Natural killer cell (primary cell): ENCODE results near the gene KCTD20. TPM values are rescaled to one million over a fixed set of nuclear protein-coding genes. Genes with fewer than 3 reads are reported as not detected.

ENCODE experiments used
- ATAC-seq, 3 donors: fragments of 150-1000 bp in 2 of 3; fragments of 200-7000 bp in 1 of 3; cut with Tn5 transposase; 1 replicate in 1 of 3; 2 replicates in 2 of 3; pipeline ENCODE4 v1.10.0; 2021; ENCODE audit warnings: mild to moderate bottlenecking in 2 of 3, moderate library complexity in 2 of 3
- DNase-seq, 2 donors: peaks; one replicate each; pipeline versions ENCODE4 v3.0.0 to v3.0.0-alpha.2; 2013 to 2021; ENCODE audit warnings: mixed read lengths in 1 of 2
- H3K27ac ChIP-seq: one replicate; pipeline ENCODE4 v1.5.1; 2013; ENCODE audit warnings: mild to moderate bottlenecking, low read length
- H3K27me3 ChIP-seq: one replicate; pipeline ENCODE4 v1.6.1; 2013; ENCODE audit warnings: low read length; ENCODE audit not compliant: control insufficient read depth, insufficient read depth
- H3K36me3 ChIP-seq: one replicate; pipeline ENCODE4 v1.6.1; 2013; ENCODE audit warnings: low read length; ENCODE audit not compliant: control insufficient read depth, insufficient read depth
- H3K4me1 ChIP-seq: one replicate; pipeline ENCODE4 v1.6.1; 2013; ENCODE audit warnings: low read length; ENCODE audit not compliant: control insufficient read depth, insufficient read depth
- H3K4me3 ChIP-seq: one replicate; pipeline ENCODE4 v1.5.1; 2013; ENCODE audit warnings: low read length
- H3K9me3 ChIP-seq: one replicate; pipeline ENCODE4 v1.6.1; 2013; ENCODE audit warnings: low read length; ENCODE audit not compliant: control insufficient read depth, insufficient read depth
- H3K27ac Mint-ChIP-seq, 2 donors: one replicate each; pipeline ENCODE4 v1.8.0; 2022; ENCODE audit warnings: mild to moderate bottlenecking in 2 of 2, mixed read lengths in 2 of 2, moderate library complexity in 1 of 2
- H3K27me3 Mint-ChIP-seq, 2 donors: one replicate each; pipeline ENCODE4 v1.8.0; 2022; ENCODE audit warnings: low read depth in 2 of 2, mixed read lengths in 2 of 2
- H3K36me3 Mint-ChIP-seq: one replicate; pipeline ENCODE4 v1.8.0; 2022; ENCODE audit warnings: mixed read lengths
- H3K4me1 Mint-ChIP-seq, 2 donors: one replicate each; pipeline ENCODE4 v1.8.0; 2022; ENCODE audit warnings: mixed read lengths in 2 of 2
- H3K4me3 Mint-ChIP-seq: one replicate; pipeline ENCODE4 v1.8.0; 2022; ENCODE audit warnings: mild to moderate bottlenecking, moderate library complexity, mixed read lengths
- H3K9me3 Mint-ChIP-seq, 2 donors: one replicate each; pipeline ENCODE4 v1.8.0; 2022; ENCODE audit warnings: mixed read lengths in 2 of 2
- WGBS: methylation state at CpG from one replicate; pipeline ENCODE4 v1.1.7; 2013; ENCODE audit warnings: missing lambda C conversion rate; ENCODE audit not compliant: insufficient coverage; 5-methylcytosine and 5-hydroxymethylcytosine counted together
- intact Hi-C: fragments of 100-400 bp; cut with micrococcal nuclease; formaldehyde crosslinking; loops from one replicate; pipeline ENCODE4 v1.14.2; 2022
- total RNA-seq, 4 donors: library from RNA; stranded (reverse); fragments of 120-200 nt in 1 of 4; gene quantifications; one replicate each; pipeline versions ENCODE4 v1.2.3 to v1.2.4, GENCODE V29; 2013 to 2022
- TF ChIP-seq, protein P1 (sequence below): fragments of 200-600 bp; IDR thresholded peaks from one replicate; pipeline ENCODE4 v1.8.0; 2022; ENCODE audit warnings: antibody characterized with exemption

The KCTD20 gene
- total RNA-seq, 3 donors from 2014 or later (not counting 1 experiment from before 2014, with no cell fraction given) = 37.7 to 43.5 (median 43.2) TPM

DNA sequence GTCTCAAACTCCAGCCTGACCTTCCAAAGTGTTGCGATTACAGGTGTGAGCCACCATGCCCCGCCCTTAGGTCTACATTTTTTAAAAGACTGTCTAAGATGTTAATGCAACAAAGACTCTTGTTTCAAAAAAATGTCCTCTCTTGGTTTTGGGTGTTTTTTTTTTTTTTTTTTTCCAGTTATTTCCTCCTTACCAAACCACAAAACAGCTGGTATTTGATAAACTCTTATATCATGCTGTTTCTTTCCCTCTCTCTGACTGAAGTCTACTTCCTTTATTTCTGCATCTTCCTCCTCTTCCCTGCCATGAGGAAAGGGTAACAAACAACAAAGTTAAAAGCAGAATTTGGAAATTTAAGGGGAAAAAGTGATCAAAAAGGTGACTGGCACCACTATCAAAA lies 83.3 kb downstream of the KCTD20 start:
- H3K27ac ChIP-seq = no peak overlapping the region
- 78% methylated on average over 2 of the region's 2 CpGs for WGBS
- Mint-ChIP-seq H3K4me1 (peaks cover 45 to 50% of the 10 kb centered on the region in 2 donors), H3K27me3 (no peaks in the 10 kb centered on the region), H3K36me3 (peaks cover 25% of the 10 kb centered on the region), H3K9me3 (no peaks in the 10 kb centered on the region), H3K27ac (peak overlapping the region; percentile 17 to 77), H3K4me3 (no peak overlapping the region)
- H3K4me1 ChIP-seq = peaks cover 21% of the 10 kb centered on the region
- peaks cover 63% of the 10 kb centered on the region for H3K36me3 ChIP-seq
- no peak for ATAC-seq
- H3K9me3 ChIP-seq = no peaks in the 10 kb centered on the region
- no peaks in the 10 kb centered on the region for H3K27me3 ChIP-seq
- intact Hi-C loops = no loop called here
- DNase-seq = no peak
- H3K4me3 ChIP-seq = no peak overlapping the region
- TF ChIP-seq, protein P1, sequence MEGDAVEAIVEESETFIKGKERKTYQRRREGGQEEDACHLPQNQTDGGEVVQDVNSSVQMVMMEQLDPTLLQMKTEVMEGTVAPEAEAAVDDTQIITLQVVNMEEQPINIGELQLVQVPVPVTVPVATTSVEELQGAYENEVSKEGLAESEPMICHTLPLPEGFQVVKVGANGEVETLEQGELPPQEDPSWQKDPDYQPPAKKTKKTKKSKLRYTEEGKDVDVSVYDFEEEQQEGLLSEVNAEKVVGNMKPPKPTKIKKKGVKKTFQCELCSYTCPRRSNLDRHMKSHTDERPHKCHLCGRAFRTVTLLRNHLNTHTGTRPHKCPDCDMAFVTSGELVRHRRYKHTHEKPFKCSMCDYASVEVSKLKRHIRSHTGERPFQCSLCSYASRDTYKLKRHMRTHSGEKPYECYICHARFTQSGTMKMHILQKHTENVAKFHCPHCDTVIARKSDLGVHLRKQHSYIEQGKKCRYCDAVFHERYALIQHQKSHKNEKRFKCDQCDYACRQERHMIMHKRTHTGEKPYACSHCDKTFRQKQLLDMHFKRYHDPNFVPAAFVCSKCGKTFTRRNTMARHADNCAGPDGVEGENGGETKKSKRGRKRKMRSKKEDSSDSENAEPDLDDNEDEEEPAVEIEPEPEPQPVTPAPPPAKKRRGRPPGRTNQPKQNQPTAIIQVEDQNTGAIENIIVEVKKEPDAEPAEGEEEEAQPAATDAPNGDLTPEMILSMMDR = no peak

DNA sequence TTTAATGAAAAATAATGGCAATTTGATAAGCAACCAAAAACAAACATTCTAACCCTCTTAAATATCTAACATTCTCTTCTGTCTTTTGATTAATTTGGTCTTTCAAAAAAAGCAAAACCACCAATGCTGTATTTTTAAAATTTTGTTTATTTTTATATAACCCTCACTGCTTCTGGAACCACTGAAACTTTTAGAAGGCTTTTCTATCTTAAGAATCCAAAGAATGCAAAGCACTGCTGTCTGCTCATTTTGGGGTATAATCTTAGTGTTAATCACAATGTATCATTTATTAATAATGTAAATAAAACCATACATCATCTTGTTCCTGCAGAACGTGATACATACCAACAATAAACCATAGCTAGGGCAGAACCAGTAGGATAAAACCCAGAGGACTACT lies 90.5 kb downstream of the KCTD20 start:
- 71% methylated on average over 1 of the region's 1 CpG for WGBS
- Mint-ChIP-seq H3K4me1 (peaks cover 59 to 64% of the 10 kb centered on the region in 2 donors), H3K4me3 (peak overlapping the region; percentile 31), H3K27ac (peak overlapping the region; percentile 79 to 81), H3K36me3 (peaks cover 11% of the 10 kb centered on the region), H3K9me3 (no peaks in the 10 kb centered on the region), H3K27me3 (no peaks in the 10 kb centered on the region)
- intact Hi-C loops = loop anchor here (10.0 kb wide), 1 partner anchor 151 kb away; no protein-coding TSS in a partner anchor
- Histone ChIP-seq H3K9me3 (no peaks in the 10 kb centered on the region), H3K27me3 (no peaks in the 10 kb centered on the region), H3K4me3 (no peak overlapping the region), H3K27ac (no peak overlapping the region), H3K4me1 (peaks cover 29% of the 10 kb centered on the region), H3K36me3 (peaks cover 74% of the 10 kb centered on the region)
- ATAC-seq (no peak), DNase-seq (no peak)
- TF ChIP-seq, protein P1 = no peak

DNA sequence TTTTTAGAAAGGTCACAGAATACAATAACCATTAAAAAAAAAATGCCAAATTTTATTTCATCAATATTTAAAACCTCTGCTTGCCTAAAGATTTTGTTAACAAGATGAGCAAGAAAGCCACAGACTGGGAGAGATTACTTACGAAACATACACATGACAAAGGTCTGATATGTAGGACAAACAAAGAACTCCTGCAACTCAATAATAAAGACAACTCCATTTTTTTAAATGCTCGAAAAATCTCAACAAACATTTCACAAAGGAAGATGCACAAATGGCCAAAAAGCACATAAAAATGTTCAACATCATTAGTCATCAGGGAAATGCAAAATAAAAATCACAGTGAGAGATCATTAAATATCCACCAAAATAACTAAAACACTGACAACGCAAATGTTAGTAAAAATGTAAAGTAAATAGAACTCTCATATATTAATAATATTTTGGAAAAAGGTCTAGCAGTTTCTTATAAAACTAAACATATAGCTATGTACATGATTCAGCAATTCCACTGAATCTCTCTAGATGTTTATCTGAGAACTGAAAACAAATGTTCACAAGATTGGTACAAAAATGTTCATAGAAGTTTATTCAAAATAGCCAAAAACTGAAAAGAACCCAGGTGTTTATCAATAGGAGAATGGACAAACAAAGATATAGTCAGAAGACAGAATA lies 94.2 kb downstream of the KCTD20 start:
- TF ChIP-seq, protein P1 = no peak
- H3K36me3 ChIP-seq = peaks cover 79% of the 10 kb centered on the region
- no peaks in the 10 kb centered on the region for H3K9me3 ChIP-seq
- no peak overlapping the region for H3K4me3 ChIP-seq
- H3K4me1 ChIP-seq = peaks cover 47% of the 10 kb centered on the region
- peaks cover 11% of the 10 kb centered on the region for H3K36me3 Mint-ChIP-seq
- no peak for DNase-seq
- H3K9me3 Mint-ChIP-seq = no peaks in the 10 kb centered on the region
- intact Hi-C loops = loop anchor here (10.0 kb wide), 1 partner anchor 148 kb away; no protein-coding TSS in a partner anchor
- H3K27me3 Mint-ChIP-seq = no peaks in the 10 kb centered on the region
- peaks cover 54 to 64% of the 10 kb centered on the region in 2 donors for H3K4me1 Mint-ChIP-seq
- no peak for ATAC-seq
- H3K27ac ChIP-seq = no peak overlapping the region
- 92% methylated on average over 2 of the region's 3 CpGs for WGBS
- H3K27ac Mint-ChIP-seq = peak overlapping the region; percentile 60 to 75
- H3K4me3 Mint-ChIP-seq = no peak overlapping the region
- no peaks in the 10 kb centered on the region for H3K27me3 ChIP-seq
